Stimulated activated CD4-positive, alpha-beta T cell treated with anti-CD3 and anti-CD28 coated beads, Interleukin-4, amount 100 ng/mL, for 24 hours (primary cell): ENCODE measurements around the gene SEMA5B.

Source experiments
- DNase-seq: peaks from one replicate; pipeline ENCODE4 v3.0.0-alpha.2; 2020

The SEMA5B gene, protein sequence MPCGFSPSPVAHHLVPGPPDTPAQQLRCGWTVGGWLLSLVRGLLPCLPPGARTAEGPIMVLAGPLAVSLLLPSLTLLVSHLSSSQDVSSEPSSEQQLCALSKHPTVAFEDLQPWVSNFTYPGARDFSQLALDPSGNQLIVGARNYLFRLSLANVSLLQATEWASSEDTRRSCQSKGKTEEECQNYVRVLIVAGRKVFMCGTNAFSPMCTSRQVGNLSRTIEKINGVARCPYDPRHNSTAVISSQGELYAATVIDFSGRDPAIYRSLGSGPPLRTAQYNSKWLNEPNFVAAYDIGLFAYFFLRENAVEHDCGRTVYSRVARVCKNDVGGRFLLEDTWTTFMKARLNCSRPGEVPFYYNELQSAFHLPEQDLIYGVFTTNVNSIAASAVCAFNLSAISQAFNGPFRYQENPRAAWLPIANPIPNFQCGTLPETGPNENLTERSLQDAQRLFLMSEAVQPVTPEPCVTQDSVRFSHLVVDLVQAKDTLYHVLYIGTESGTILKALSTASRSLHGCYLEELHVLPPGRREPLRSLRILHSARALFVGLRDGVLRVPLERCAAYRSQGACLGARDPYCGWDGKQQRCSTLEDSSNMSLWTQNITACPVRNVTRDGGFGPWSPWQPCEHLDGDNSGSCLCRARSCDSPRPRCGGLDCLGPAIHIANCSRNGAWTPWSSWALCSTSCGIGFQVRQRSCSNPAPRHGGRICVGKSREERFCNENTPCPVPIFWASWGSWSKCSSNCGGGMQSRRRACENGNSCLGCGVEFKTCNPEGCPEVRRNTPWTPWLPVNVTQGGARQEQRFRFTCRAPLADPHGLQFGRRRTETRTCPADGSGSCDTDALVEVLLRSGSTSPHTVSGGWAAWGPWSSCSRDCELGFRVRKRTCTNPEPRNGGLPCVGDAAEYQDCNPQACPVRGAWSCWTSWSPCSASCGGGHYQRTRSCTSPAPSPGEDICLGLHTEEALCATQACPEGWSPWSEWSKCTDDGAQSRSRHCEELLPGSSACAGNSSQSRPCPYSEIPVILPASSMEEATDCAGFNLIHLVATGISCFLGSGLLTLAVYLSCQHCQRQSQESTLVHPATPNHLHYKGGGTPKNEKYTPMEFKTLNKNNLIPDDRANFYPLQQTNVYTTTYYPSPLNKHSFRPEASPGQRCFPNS

DNA sequence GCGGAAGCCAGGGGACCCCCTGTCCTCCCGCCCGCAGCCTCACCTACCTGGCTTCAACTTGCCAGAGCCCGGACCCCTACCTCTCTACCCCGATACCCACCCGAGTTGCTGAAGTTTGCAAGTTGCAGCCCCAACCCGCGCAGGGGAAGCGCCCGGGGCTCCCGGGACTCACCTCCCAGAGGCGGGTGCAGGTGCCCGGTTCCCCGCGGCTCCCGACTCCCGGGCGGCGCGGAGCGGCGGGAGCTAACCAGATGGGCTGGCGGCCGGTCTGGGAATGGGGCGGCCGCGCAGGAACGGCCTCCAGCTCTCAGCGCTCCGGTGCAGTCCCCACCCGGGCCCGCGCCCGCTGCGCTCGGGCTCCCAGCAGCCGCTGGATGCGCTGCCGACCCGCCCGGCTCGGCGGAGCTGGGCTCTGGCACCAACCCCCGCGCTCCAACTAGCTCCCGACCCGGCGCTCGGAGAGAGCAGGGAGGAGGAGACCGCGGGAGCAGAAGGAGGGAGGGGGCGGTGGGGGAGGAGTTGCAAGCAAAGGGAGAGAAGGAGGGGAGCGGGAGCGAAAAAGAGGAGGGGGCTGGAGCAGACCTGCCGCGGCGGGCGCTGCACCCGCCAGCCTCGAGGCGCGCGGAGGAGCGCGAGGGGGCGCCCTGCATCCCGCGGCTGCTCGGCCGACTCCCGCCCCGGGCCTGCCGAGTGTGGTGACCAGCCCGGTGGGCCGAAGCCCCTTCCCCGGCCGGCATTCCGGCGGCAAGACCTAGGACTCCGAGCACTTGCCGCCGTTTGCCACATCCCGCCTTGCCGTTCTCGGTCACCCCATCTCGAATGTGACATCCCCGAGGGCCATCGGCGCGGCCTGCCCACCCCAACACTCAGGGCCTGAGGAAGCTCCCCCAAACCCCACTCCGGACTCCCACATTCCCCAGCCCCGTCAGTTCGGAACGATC, at the start of gene SEMA5B:
Gene SEMA5B (minus strand): TSS at position 472 of the 941 bp plus-strand sequence. CDS start 66,500 bp downstream, outside the sequence.
- no peak for DNase-seq

DNA sequence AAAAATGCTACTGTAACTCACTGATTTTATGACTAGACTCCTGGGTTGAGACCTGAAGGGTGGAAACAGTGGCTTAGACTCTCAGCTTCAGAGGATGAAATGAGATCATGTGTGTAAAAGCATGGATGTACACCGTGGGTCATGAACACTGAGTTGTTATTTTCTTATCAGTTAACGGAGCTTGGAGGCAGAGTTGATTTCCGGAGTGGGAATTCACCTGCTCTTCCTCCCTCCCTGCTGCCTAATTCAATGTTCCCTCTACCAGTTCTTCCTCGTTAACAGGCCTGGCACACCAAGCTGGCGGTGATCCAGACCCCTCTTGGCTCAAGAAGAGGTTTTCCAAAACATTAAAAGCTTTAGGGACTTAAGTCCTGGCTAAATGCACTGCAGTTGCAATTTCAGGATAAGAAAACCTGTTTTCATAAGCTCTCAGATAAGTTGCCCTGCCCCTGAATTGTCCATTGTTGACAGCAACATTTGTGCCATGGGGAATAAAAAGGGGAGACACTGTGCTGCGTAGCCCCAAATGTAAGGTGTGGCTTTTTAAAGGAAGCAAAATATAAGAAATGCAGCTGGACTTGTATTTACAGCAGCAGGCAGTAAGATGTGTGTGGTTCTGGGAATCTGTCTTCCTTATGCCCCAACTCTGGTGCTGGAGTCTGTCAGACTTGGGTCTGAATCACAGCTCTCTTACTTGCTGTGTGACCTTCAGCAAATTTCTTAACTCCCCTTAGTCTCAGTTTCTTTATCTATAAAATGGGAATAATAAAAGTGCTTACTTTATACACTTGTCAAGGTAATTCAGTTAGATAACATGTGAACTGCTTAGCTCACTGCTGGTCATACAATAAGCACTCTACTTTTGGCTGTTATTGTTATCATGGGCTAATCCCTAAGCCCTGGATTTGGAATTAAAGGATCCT, 49.2 kb upstream of the SEMA5B start:
- DNase-seq: no peak

DNA sequence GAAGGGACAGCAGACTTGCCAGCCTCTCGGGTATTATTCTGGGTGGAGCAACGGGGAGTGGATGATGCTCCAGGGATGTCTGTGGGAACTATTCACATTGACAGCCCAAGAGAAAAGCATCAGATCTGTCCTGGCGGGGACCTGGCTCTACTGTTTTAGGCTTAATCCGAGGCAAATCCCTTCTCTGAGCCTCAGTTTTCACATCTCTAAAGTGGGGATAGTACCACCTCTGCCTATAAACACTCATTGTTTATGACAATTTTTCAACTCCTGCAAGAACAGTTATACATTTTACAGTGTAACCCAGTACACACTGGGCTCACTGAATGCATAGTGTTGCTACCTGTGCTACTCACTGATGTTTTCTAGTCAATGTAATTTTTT, 48.5 kb upstream of the SEMA5B start:
- DNase-seq: no peak

DNA sequence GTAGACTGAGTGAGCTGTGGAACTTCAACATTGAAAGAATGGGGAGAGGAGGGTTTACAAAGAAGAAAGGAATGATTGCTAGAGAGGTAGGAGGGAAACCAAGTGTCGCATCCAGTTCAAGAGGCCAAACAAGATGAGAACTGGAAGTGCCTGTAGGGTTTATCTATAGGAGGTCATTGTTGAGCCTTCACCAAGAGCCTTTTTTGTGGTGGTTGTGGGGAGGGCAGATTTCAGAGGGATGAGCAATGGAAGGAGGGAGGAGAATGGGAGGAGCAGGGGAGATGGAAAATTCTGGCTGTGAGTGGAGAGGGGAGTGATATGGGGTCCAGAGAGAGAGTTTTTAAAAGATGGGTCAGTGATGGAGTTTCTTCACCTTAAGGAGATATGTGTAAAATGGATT, 47.8 kb upstream of the SEMA5B start:
- no peak for DNase-seq

DNA sequence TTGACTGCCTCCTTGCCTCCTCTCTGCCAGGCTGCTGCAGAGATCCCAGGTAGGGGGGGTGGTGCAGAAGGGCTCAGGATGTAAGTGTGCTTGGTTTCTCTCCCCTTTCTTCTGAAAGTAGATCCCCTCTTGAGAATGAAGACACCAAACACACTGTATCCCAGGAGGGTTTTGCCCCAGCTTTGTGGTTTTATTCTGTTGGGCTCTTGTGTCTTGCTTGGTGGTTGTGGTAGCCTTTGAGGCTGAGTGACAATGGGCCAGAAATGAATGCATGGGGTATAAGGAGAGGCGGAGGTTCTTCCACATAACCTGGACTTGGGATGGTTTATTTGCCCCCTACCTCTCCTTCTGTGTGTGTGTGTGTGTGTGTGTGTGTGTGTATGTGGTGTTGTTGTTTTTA, 45.0 kb upstream of the SEMA5B start:
- no peak for DNase-seq

DNA sequence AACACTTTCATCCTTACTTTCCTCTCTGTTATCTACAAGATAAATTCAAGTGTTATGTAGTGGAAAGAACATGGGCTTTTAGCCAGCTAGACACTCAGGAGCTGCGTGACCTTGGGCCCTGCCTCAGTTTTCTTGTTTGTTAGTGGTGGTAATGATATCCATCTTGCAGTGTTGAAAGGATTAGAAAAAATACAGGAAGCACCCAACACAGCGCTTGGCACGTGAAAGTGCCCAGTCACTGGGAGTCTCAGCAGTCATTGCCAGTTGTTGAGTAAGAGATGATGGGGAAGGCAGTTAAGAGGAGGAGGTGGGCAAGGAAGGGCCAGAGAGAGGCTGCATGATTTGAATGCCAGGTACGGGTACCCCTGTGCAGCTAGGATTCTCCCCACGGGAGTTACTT, 44.6 kb upstream of the SEMA5B start:
- DNase-seq: no peak

DNA sequence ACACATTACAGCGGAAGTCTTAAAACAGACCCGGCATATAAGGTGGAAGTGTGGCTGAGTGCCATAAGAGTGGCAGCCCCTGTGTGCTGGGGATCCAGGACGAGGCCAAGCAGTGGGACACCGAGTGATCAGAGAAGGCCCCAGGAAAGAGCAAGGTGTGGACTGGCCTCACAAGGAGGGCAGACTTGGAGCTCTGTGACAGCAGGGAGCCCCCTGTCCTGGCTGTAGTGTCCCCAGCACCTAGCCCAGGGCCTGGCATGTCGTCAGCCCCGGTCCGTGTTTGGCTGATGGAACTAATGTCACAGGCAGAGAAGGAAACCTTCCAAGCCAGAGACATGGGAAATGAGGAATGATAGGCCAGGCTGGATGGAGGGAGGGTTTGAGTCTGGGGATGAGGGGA, 44.0 kb upstream of the SEMA5B start:
- no peak for DNase-seq

DNA sequence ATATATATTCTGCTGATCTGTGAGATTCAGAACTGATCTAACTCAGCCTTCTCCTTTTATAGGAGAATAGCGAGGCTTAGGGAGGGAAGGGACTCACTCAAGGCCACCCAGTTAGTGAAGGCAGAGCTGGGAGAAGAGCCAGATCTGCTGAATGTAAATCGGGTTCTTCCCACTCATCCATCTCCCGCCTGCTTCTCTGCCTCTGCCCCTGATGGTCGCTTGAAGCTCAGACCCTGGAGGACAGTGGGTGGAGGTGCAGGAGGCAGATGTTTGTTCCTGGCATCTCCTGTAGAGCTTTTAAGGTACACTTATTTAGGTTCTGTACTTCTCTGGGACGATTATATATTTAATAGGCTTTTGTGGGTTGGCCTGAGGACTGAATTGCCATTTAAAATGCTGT, 43.6 kb upstream of the SEMA5B start:
- DNase-seq: no peak

DNA sequence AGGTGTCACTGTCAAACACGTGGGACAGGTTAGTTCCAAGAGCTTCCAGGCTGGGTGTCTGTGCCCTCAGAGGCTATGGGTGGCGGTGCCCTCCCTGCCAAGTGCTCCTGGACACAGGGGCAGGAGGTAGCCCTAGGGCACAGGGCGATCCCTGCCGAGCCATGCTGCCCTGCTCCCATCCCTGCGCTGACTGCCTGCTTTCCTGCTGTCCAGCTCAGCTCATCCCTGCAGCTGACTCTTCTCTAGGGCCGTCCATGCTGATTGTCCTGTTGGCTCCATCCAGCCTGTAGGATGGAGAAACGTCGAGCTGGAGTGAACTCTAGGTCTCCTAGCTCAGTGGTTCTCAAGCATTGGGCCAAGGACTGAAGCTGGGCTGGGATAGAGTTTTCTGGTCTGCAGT, 42.9 kb upstream of the SEMA5B start:
- DNase-seq: no peak

DNA sequence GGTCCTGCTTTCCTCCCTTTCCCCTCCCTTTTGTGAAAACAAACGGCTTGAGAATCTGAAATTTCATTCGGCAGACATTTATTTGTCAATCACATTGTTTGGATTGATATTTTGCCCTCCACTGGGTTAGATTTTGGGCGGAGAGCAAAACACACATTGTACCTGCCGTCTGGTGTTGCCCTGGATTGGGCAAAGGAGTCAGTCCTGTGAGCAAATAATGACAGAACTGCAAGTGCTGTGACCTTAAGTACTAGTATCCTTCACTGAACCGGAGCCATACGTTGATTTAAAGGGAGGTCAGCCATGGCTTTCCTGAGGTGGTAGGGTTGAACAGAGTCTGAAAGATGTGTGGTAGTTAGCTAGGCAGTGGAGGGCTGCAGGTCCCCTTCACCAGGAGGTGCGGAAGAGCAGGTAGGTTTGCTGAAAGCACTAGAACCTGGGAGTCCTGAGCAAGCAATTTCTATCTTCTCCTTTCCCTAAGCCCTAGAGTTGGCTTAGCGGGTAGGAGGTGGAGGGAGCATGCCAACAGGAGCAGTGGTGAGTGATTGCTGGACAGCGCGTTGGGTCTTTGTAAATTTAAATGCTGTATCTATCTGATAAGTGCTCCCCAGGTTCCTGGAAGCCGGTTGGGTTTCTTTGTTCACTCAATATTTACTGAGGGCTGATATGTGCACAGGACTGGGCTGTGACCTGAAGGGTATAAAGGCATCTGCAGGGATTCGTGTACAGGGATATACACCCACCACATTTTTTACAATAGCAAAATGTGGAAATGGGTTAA, 41.2 kb upstream of the SEMA5B start:
- no peak for DNase-seq

DNA sequence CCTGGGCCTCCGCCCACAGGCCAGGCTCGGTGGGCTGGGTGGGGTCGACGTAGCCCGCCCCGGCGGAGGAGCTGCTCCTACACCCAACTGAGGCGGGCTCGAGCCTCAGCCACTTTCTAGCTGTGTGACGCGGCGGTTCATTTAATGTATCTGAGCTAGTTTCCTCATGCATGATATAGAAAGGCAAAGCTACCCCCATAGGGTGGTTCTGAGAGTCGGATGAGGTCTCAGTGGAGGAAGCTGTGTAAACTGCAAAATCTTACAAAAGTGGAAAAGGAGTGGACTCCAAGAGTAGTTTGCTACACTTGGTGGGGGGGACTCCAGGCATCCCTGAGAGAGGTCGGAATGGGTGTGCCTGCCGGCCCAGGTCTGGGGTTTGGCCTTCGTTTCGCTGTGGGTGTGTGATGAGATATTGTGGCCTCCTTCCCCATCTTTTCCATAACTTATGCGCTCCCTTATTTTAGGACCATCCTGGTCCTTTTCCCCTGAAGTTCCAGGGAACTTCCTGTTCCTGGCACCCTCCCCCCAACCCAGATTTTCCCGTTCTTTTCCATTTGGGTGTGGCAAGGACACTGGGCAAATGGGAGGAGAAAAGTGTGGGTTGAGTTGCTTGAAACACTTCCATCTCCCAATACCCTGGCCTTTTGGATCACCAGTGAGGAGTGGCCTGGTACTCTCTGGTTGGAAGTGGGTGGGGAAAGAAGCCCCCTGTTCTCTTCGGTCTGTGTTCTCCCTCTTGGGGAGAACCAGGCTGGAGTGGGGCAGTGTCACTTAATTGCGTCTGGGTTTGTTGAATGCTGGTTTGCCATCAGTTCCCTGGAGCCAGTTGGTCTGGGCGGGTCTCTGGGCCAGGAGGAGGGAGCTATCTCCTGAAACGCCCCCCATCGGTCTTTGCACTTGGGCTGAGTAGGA, 40.4 kb upstream of the SEMA5B start:
- DNase-seq: no peak

DNA sequence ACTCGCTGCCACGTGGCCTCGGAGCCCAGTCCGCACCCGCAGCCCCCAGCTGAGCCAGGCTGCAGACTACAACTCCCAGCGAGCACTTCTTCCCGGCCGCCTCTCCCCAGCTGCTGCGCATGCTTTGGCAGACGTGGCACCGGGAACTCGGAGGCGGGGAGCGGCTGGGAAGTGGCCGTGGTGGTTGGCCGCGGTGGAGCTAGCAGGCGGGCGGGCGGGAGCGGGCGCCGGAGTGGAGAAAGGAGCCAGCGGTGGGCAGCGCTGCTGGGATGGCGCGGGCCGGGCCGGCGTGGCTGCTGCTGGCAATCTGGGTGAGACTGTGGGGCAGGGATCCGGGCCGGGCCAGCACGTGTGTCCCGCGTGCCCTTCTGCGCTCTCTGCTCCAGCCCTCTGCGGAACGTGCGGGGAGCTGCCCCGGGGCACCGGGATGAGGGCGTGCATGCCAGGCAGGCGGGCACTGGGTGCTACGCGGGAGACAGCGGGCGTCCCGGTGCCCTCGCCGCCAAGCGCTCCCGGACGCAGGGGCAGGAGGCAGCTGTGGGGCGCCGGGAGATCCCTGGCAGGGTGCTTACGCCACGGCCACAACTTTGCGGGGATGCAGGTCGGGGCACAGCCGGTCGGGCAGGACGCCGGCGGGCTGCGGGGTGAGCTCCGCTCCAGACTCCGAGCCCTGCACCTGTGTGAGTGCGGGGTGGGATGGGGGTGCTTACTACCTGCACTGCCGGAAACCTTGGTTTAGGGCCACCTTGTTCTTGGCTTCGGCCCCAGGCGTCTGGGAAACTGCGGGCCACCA, 39.5 kb upstream of the SEMA5B start, which contains the start of gene PDIA5:
Gene PDIA5 (plus strand): TSS at position 130 of the 793 bp plus-strand sequence. CDS start 140 bp downstream, at position 270.
- DNase-seq: peak; percentile 80

DNA sequence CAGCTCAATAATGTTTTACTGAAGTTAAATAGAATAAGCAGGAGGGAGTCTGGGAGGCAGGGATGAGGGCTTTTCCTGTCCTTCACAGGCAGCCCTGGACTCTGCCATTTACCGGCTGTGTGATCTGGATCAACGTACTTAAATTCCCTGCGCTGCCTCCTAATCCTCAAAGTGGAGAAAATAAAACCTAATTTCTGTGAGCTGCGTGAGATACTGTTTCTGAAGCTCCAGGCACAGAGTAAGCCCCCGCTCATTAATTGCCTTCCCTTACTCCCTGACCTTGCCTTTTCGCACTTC, 39.0 kb upstream of the SEMA5B start:
- DNase-seq: no peak

DNA sequence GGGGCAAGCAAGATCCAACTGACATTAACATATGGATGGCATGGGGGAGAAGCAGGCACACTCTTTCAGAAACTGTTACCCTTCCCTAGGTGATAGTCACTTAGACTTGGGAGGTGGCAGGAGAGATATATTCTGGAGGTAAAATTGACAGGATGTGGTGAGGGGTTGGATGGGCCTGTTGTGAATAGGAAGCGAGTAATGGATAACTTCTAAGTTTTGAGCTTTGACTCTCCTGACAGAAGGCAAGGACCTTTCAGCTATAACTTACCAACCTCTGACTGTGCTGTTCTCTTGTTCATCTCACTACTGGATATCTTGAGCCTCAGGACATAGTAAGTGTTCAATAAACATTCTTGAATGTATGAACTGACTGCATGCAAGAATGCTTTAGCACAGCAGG, 37.4 kb upstream of the SEMA5B start:
- DNase-seq: no peak

DNA sequence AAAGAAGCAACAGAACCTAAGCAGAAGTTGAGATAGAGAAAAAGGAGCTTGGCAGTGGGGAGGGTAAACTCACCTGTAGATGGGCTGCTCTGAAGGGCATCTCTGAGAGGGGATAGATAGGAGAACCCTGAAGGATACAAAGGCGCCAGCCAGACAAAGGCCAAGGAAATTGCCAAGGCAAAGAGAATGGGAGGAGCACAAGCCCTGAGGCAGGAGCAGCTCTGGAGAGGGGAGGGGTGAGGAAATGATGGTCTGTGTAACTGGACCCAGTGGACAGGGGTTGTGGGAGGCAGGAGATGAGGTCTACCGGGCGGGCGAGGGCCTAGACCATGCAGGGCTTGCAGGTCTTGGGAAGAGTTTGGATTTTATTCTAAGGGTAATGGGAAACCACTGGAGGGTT, 36.9 kb upstream of the SEMA5B start:
- no peak for DNase-seq

DNA sequence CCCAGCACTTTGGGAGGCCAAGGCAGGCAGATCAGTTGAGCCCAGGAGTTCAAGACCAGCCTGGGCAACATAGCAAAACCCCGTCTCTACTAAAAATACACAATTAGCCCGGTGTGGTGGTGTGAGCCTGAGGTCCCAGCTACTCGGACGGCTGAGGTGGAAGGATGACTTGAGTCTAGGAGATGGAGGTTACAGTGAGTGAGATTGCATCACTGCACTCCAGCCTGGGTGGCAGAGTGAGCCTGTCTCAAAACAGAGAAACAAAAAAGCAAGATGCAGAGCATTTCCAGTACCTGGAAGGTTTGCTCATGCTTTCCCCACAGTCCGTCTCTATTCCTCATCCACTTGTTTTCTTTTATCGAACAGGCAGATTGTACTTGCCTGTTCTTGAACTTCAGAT, 35.5 kb upstream of the SEMA5B start:
- DNase-seq: no peak

DNA sequence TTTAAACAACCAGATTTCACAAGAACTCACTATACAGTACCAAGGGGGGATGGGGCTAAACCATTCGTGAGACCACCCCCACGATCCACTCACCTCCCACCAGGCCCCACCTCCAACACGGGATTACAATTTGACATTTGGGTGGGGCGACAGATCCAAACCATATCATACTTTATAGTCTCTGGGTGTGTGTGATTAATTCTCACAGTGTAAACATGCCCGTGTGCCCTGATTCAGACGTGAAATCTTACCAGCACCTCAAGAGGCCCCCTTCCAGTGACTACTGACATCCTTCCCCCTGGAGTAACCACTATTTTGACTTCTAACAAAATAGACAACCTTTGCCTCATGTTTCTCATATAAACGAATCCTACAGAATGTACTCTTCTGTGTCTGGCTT, 34.3 kb upstream of the SEMA5B start:
- no peak for DNase-seq

DNA sequence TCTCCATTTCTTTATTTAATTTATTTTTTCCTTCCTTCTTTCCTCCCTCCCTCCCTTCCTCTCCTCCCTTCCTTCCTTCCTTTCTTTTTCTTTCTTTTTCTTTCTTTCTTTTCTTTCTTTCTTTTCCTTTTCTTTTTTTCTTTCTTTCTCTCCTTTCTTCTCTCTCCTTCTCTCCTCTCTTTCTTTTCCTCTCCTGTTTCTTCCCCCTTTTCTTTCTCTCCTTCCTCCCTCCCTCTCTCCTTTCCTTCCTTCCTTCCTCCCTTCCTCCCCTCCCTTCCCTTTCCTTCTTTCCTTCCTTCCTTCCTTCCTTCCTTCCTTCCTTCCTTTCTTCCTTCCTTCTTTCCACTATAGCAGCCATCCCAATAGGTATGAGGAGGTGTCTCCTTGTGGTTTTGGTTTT, 32.5 kb upstream of the SEMA5B start:
- no peak for DNase-seq

DNA sequence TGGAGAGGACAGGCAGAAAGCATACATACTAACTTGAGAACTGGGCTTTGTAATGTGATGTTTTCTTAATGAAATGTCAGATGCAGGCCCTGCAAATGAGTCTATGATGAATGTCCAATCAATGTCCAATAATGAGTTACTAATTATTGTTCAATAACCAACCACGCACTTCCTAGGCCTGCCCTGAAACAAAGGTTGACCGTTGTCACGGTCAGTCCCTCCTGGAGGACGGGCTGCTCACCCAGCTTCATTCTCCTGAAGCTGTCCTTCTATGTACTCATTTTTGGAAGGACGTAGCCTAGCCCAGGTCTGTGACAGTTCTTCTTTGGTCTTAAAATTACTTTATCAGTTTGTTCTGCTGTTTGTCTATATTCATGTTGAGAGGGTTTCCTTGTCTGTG, 30.9 kb upstream of the SEMA5B start:
- DNase-seq: no peak
